GM18868 (cell line): ENCODE results near the gene TUBGCP2.

Experiments used
- ATAC-seq: cut with Tn5 transposase; IDR thresholded peaks from one replicate; pipeline ENCODE4 v1.9.1; 2021; ENCODE audit warnings: mild to moderate bottlenecking, moderate library complexity; ENCODE audit not compliant: unreplicated experiment

TUBGCP2 gene

DNA sequence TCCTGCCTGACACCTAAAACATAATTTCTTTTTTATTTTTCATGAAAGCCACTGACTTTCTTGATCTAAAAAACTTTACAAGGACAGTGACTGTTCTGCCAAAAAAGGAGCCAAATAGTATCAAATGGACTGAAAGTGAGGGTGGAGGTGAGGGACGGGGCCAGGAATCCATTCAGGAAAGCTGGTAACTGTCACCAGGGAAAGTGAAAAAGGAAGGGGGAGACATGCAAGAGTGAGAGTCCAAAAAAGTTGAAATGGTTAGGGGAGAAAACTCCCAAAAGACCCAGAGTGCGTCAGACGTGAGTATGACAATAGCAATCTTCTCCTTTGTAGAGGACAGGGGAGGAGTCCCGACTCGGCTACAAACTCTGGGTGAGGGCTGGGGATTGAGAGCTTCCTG is 35.6 kb upstream of the TUBGCP2 start:
- no peak for ATAC-seq

DNA sequence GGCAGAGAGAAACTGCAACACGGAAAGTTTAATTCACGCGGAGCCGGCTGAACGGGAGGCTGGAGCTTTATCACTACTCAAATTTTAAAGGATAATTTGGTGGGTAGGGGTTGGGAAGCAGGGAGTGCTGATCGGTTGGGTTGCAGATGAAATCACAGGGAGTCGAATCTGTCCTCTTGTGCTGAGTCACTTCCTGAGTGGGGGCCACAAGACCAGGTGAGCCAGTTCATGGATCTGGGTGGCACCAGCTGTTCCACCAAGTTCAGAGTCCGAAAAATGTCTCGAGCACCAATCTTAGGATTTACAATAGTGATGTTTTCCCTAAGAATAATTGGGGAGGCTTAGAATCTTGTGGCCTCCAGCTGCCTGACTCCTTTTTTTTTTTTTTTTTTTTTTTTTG is 34.9 kb upstream of the TUBGCP2 start:
- no peak for ATAC-seq

DNA sequence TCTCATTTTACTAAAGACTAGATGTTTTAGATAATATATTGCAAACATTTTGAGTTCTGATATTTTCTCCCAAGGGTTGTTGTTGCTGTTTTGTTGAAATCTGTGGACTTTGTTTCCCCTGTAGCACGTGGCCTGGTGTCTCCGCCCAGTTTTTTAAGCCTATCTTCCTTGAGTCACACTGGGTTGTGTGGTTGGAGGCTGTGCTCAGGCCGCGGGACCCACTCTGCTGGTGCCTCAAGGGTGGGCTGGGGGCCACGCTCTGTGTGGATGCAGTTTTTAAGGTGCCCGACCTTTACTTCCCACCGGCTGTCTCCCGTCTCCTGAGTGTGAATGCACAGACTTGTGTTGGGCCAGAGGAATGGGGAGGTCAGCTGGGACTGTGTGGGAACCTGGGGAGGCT is 34.3 kb upstream of the TUBGCP2 start:
- ATAC-seq: no peak

- ATAC-seq: no peak
Observed at GRCh38 chr10:133341983-133342382, 33.3 kb upstream of the TUBGCP2 start.

- ATAC-seq: no peak
Observed at GRCh38 chr10:133339708-133340380, 31.2 kb upstream of the TUBGCP2 start.

DNA sequence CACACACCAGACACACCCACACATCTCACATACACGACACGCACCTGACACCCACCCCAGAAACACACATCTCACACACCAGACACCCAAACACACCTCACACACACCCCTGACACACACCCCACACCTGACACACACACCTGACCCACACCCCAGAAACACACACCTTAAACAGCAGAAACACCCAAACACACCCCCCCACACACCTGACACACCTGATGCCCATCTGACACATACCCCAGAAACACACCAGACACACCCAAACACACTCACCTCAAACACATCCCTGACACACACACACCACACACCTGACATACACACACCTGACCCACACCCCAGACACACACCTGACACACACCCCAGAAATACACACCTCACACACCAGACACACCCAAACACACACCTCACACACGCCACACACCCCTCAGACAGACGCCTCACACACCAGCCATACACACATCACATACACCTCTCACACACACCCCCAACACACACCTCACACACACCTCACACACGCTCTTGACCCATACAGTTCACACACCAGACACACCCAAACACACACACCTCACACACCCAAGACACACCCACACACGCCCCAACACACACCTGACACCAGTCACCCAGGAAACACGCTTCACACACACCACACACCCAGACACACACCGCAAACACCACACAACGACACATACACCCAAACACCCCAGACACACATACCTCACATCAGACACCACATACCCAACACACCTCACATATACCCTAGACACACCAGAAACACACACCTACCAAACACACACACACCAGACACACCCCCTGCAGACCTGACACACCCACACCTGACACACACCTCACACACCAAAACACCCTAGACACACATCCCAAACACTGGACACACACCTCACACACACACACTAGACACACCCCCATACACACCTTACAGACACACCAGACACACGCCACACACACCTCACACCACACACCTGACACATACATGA is 29.7 kb upstream of the TUBGCP2 start:
- no peak for ATAC-seq

DNA sequence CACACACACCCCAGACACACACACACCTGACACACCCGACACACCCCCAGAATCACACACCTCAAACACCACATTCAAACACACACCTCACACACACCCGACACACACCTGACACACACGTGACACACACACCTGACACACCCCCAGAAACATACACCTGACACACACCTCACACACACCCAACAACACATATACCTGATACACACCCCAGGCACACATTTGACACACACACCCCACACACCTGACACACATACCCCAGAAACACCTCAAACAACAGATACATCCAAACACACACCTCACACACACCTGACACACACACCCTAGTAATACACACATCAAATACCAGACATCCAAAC is 28.7 kb upstream of the TUBGCP2 start:
- no peak for ATAC-seq

DNA sequence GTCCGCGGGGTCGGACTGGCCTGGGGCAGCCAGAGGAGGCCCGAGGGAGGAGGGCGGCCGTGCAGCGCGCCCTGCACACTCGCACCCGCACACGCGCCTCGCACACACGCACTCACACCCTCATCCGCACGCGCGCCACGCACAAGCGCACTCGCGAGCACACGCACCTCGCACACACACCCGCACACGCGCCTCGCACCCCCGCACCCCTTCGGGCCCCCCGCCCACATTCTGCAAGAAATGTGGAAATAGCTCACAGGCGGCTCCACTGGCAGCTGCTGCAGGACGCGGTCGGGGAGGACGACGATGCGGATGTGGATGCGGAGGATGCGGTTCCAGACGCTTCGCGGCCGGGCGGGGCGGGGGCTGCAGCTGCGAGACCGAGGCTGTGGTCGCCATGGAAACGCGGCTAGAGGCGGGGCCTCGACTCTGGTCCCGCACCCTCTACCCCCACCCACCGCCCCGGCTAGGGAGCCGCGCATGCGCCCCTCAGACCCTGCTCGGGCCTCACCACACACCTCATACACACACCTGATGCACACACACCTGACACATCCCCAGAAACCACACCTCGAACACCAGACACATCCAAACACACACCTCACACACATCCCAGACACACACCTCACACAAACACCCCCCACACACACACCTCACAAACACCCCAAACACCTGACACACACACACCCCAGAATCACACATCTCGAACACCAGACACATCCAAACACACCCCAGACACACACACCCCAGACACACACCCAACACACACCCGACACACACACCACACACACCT is 28.1 kb upstream of the TUBGCP2 start, which contains the start of gene CALY:
TSS of gene CALY (minus strand) at position 320 of the 793 bp plus-strand sequence. CDS start 7,907 bp downstream, outside the sequence.
- ATAC-seq: no peak

GRCh38 chr10:133336118-133336576 is 27.5 kb upstream of the TUBGCP2 start:
- ATAC-seq: no peak

DNA sequence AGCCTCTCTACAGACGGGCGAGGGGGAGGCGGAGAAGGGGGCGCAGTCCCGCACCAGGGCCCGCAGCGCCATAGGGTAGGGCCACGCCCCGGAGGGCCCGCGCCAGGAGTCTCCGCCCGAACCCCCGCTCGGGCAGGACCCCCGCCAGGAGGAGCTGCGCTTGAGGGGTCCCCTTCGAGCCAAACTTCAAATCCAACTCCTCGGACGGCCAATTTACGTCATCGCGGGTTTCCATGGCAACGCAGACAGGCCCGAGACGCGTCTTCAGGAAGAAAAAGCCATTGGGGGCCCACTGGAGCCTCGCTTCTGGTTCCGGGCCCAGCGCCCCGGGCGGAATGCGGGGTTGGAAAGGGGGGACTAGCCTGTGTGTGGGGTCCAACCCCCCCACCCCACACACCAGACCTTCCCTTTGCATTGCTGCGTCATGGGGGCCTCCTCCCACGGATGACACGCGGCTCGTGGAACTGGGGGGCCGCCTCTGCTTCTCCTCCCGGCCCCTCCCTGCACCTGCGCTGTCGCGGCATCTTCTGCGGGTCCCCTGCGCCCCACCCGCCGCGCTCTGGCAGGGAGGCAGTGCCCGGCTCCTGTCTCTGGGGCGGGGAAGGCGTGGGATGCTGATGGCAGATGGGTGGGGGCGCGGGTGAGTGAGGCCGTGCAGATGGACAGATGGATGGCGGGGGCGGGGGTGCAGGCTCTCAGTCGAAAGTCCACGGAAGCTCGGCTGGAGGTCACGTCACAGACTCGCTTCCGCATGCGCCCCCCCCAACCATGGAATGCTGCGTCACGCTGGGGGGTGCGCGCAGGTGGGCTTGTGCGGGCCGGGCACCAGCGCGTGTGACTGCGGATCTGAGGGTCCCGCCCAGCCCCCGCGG is 26.8 kb upstream of the TUBGCP2 start:
- ATAC-seq: no peak

DNA sequence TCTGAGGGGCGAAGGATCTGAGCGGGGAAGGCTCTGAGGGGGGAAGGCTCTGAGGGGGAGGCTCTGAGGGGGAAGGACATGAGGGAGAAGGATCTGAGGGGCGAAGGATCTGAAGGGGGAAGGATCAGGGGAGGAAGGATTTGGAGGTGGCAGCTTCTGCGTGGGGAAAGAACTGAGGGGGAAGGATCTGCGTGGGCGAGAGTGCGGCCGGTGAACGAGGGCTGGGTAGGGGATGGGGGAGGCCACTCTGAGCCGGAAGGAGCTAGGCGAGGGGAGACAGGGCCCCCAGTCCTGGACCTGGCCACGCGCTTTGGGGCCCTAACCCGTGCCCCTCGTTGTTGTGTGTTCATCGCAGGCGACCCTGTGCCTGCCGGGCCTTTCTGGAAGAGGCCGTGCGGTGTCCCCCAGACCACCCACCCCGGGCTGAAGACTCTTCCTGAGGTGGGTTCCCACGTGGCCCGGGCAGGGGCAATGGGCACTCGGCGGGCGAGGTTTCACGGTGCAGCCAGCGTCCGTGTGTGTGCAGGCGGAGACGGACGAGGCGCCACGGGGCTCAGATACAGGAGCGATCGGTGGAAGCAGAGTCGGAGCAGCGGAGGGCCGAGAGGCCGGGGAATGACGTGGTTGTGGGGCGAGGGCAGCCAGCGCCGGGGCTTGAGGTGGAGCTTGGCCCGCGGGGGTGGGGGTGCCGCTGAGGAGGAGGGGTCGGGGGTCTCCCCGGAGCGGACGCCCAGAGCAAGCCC is 26.0 kb upstream of the TUBGCP2 start:
- no peak for ATAC-seq

DNA sequence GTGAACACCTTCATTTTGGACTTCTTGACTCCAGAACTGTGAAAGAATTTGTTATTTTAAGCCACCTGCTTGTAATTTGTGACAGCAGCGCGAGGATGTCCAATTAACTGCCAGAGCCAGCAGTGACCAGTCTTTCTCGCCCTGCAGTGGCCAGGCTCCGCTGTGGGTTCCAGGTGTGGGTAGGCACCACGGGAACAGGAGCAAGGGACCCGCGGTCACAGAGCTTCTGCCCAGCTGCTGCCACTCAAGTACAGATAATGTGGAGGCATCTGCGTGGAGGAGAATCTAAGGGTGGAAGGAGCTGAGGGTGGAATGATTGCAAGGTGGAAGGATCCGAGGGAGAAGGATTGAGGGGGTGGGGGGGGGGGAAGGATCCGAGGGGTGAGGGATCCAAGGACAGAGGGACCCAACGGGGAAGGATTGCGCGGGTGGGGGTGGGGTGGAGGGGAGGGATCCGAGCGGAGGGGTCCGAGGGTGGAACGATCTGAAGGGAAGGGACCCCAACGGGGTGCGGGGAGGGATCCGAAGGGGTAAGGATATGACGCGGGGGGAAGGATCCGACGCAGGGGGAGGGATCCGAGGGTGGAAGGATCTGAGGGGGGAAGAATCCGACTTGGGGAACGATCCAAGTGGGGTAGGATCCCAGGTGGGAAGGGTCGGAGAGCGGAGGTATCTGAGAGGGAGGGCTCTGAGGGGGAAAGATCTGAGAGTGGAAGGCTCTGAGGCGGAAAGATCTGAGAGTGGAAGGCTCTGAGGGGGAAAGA is 24.4 kb upstream of the TUBGCP2 start:
- no peak for ATAC-seq

GRCh38 chr10:133329491-133330202 is 21.0 kb upstream of the TUBGCP2 start:
- ATAC-seq: peak; percentile 89

DNA sequence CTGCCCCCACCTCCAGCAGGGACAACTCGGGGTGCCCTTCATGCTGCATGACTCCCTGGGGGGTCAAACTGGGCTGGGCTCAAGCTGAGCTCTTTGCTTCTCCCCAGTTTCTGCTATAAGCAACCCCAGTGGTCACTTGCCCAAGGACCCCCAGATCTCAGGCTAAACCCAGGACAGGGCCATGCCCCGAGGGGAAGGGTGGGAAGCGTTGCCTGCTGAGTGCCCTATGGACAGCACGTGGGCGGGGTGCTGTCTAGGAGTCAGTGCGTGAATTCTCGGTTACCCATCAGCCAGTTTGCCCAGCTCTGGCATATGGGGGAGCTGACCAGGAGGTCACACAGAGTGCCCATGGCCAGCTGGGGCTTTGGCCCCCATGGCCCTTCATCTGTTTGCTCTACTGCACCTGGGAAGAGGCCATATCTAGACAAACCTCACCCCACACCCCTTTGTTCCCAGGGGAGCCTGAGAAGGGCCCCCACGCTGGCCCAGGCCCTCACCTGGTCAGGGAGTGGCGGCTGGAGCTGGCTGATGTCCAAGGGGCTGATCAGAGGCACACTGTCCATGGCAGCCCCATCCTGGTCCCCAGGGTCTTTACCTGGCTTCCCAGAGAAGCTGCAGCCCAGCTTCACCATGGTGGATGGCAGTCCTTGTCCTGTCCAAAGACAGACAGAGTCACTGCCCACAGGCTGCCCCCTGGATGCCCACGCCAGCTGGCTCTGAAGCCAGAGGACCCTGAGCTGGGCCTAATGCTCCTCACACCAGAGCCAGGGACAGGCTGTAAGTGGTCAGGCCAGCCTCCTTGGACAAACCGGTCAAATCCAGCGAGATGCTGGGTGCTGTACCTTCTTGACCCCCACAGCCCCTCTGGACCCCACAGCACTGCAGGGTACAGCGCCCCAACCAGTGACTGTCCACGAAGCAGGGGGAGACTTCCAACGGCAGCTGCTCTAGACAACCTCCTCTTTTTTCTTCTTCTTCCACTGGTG is 20.0 kb upstream of the TUBGCP2 start:
- no peak for ATAC-seq

- ATAC-seq: no peak
Observed at GRCh38 chr10:133327651-133328357, 19.1 kb upstream of the TUBGCP2 start.
